ENCODE measurements around the gene CNPY4.

Gene CNPY4

GRCh38 chr7:100099452-100099851 is 20.0 kb upstream of the CNPY4 start:
- H3F3A ChIP-seq (ENCODE audit: low read depth) = 0 out of 2 replicates have a peak, but pooled peaks cover 2% of the 10 kb centered on the region
- peaks cover 58% of the 10 kb centered on the region for H3K36me3 ChIP-seq (ENCODE audit: insufficient read depth, low read length)
- H2AFZ ChIP-seq (ENCODE audit: low read length) = no peak overlapping the region
- H4K20me1 ChIP-seq (ENCODE audit: insufficient read depth, low read length, poor library complexity, severe bottlenecking) = peaks cover 60% of the 10 kb centered on the region
- TF ChIP-seq CTCF (conservative IDR thresholded peaks at IDR 0.05; ENCODE audit: low read length) (no peak), EZH2phosphoT487 (IDR thresholded peaks at IDR 0.05; ENCODE audit: borderline replicate concordance) (no peak)
- H3K4me2 ChIP-seq (ENCODE audit: low read depth, low read length, poor library complexity, severe bottlenecking) = peak overlapping the region; percentile 90
- peak overlapping the region; percentile 100 for H3K9ac ChIP-seq (ENCODE audit: low read depth, low read length, poor library complexity, severe bottlenecking)
- peak overlapping the region; percentile 98 for H3K4me3 ChIP-seq (ENCODE audit: low read length, poor library complexity, severe bottlenecking)
- no peaks in the 10 kb centered on the region for H3K9me2 ChIP-seq (replicated peaks; ENCODE audit: low read depth, low read length)
- H3K79me2 ChIP-seq (ENCODE audit: insufficient read depth, low read length) = peaks cover 82% of the 10 kb centered on the region
- H3K27me3 ChIP-seq (ENCODE audit: insufficient read depth, low read length, poor library complexity, severe bottlenecking) = peaks cover 9% of the 10 kb centered on the region
- peaks cover 31% of the 10 kb centered on the region for H3K4me1 ChIP-seq (ENCODE audit: insufficient read depth, low read length, poor library complexity, severe bottlenecking)
- no peaks in the 10 kb centered on the region for H3K9me3 ChIP-seq (ENCODE audit: insufficient read depth, low read depth, low read length)

GRCh38 chr7:100100420-100101015 is 18.9 kb upstream of the CNPY4 start:
- Histone ChIP-seq H3K9me2 (replicated peaks; ENCODE audit: low read depth, low read length) (no peaks in the 10 kb centered on the region), H3F3A (ENCODE audit: low read depth) (no peaks in the 10 kb centered on the region), H4K20me1 (ENCODE audit: insufficient read depth, low read length, poor library complexity, severe bottlenecking) (peaks cover 50% of the 10 kb centered on the region), H3K4me3 (ENCODE audit: low read length, poor library complexity, severe bottlenecking) (peak overlapping the region; percentile 98), H3K9me3 (ENCODE audit: insufficient read depth, low read depth, low read length) (no peaks in the 10 kb centered on the region), H3K4me1 (ENCODE audit: insufficient read depth, low read length, poor library complexity, severe bottlenecking) (peaks cover 31% of the 10 kb centered on the region), H3K79me2 (ENCODE audit: insufficient read depth, low read length) (peaks cover 71% of the 10 kb centered on the region), H3K9ac (ENCODE audit: low read depth, low read length, poor library complexity, severe bottlenecking) (peak overlapping the region; percentile 100), H3K36me3 (ENCODE audit: insufficient read depth, low read length) (peaks cover 47% of the 10 kb centered on the region), H3K27me3 (ENCODE audit: insufficient read depth, low read length, poor library complexity, severe bottlenecking) (peaks cover 9% of the 10 kb centered on the region), H3K4me2 (ENCODE audit: low read depth, low read length, poor library complexity, severe bottlenecking) (peak overlapping the region; percentile 90), H2AFZ (ENCODE audit: low read length) (peak overlapping the region; percentile 58)
- TF ChIP-seq EZH2phosphoT487 (IDR thresholded peaks at IDR 0.05; ENCODE audit: borderline replicate concordance) (no peak), CTCF (conservative IDR thresholded peaks at IDR 0.05; ENCODE audit: low read length) (no peak)

GRCh38 chr7:100101016-100101862 is 18.2 kb upstream of the CNPY4 start, which contains the start of the genes AP4M1 and MCM7:
Gene AP4M1 (plus strand): TSS chr7:100101643. CDS start chr7:100101715, 72 bp downstream.
Gene MCM7 (minus strand): TSS chr7:100101397. CDS start chr7:100101294, 103 bp downstream.
- Histone ChIP-seq H3K4me1 (ENCODE audit: insufficient read depth, low read length, poor library complexity, severe bottlenecking) (peaks cover 31% of the 10 kb centered on the region), H4K20me1 (ENCODE audit: insufficient read depth, low read length, poor library complexity, severe bottlenecking) (peaks cover 43% of the 10 kb centered on the region), H3K79me2 (ENCODE audit: insufficient read depth, low read length) (peaks cover 64% of the 10 kb centered on the region), H3K9me3 (ENCODE audit: insufficient read depth, low read depth, low read length) (no peaks in the 10 kb centered on the region), H3K4me3 (ENCODE audit: low read length, poor library complexity, severe bottlenecking) (peak within 1 kb of the TSS; percentile 98), H3K4me2 (ENCODE audit: low read depth, low read length, poor library complexity, severe bottlenecking) (peak within 1 kb of the TSS; percentile 98), H3K9ac (ENCODE audit: low read depth, low read length, poor library complexity, severe bottlenecking) (peak within 1 kb of the TSS; percentile 100), H3K9me2 (replicated peaks; ENCODE audit: low read depth, low read length) (no peaks in the 10 kb centered on the region), H2AFZ (ENCODE audit: low read length) (peak within 1 kb of the TSS; percentile 61), H3K27me3 (ENCODE audit: insufficient read depth, low read length, poor library complexity, severe bottlenecking) (peaks cover 9% of the 10 kb centered on the region), H3F3A (ENCODE audit: low read depth) (no peaks in the 10 kb centered on the region), H3K36me3 (ENCODE audit: insufficient read depth, low read length) (peaks cover 40% of the 10 kb centered on the region)
- TF ChIP-seq EZH2phosphoT487 (IDR thresholded peaks at IDR 0.05; ENCODE audit: borderline replicate concordance) = no peak
- TF ChIP-seq CTCF (conservative IDR thresholded peaks at IDR 0.05; ENCODE audit: low read length) = no peak

Data from Loucy (cell line).